Skin of body (tissue), 2 donors: Measurements from ENCODE around the gene MEIS1. TPM values are rescaled to one million over a fixed set of nuclear protein-coding genes. Genes with fewer than 3 reads are reported as not detected.

Experiments
- DNase-seq: peaks from one replicate; lab custom pipeline; 2025; lab: John Stamatoyannopoulos, UW
- total RNA-seq: library from RNA; depleted of rRNA; stranded (reverse); fragments of >200 nt; gene quantifications from one replicate; pipeline ENCODE4 v1.2.3, GENCODE V29; 2014

The MEIS1 gene
- total RNA-seq, 1 donor from 2014 or later = 28.4 TPM

GRCh38 chr2:66443979-66444861 is 9.3 kb downstream of the MEIS1 start:
- peak; percentile 38 for DNase-seq

GRCh38 chr2:66445076-66445924 is 10.4 kb downstream of the MEIS1 start:
- no peak for DNase-seq

GRCh38 chr2:66445925-66446871 is 11.3 kb downstream of the MEIS1 start:
- peak; percentile 57 for DNase-seq

- DNase-seq = no peak
These were observed 12.0 kb downstream of the MEIS1 start for GRCh38 chr2:66446941-66447340.

DNA sequence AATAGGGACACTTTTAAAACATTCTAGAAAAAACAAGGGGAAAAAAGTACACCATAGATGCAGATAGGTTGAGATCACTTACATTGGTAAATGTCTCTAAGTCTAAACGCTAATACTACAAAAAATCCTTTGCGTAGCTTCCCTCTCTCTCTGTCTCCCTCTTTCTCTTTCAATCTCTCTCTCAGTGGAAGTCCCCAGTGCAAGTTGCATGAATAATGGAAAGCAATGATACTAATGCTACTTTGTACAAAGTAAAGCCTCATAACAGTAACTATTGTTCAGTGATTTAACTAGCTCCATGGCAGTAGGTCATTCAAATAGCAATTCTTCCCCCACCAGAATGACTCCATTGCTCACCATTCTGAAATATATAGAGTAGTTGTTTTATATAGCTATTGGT is 12.8 kb downstream of the MEIS1 start:
- DNase-seq = no peak

- peak; percentile 24 for DNase-seq
These were observed 13.4 kb downstream of the MEIS1 start for GRCh38 chr2:66448136-66448991.

GRCh38 chr2:66452214-66452613 is 17.3 kb downstream of the MEIS1 start:
- DNase-seq = no peak

- no peak for DNase-seq
These were observed 18.0 kb downstream of the MEIS1 start for GRCh38 chr2:66452917-66453316.

DNA sequence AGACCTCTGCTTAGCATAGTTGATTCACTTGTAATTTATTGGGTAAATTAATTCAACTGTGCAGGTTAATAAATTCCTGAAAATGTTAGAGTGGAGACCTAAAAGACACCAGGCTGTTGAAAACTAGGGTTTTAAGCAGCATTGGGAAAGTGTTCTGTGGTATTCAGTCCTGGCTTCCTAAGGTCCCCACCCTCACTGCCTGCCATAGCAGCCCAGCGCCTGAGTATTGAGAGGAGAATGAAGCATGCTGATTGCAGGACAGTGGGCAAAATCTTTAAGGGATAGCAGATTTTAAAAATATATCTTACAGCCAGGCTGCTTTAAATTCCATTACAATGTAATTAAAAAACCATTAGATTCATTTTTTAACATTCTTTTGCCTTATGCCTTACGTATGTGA is 20.6 kb downstream of the MEIS1 start:
- DNase-seq = no peak

DNA sequence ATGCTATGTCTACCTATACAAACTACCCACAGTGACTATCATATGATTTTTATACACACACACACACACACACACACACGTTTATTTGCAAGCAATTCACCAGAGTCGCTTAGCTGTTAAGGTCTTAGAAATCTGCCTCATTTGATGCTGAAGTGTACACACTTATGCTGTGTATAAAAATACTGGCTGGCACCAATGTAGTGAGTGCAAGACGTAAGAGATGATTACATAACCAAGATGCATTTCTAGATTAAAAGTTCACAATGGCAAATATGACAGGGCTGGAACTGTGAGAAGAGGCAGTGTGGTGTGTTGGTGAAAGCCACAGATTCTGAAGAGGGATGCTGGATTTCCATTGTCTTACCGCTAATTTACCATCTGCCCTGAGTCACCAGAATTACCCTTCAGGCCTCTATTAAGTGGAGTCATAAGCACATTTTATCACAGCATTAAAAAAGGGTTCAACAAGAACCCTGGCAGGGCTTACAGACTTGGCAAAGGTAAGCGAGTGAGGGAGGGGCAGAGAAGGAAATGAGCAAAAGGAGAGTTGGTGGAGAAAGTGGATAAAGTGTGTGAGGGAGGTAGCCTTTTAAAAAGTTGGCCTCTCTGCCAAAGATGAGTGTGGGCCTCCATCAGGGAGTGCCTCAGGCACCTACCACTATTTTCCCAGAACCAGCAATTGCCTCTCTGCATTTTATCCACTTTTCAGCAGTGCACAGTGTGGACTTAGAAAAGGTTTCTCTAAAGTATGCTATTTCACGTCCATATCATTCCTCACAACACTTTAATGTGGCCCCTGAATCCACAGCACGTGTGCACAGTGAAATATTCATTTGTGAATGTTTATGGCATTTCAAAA is 21.5 kb downstream of the MEIS1 start:
- DNase-seq = no peak

DNA sequence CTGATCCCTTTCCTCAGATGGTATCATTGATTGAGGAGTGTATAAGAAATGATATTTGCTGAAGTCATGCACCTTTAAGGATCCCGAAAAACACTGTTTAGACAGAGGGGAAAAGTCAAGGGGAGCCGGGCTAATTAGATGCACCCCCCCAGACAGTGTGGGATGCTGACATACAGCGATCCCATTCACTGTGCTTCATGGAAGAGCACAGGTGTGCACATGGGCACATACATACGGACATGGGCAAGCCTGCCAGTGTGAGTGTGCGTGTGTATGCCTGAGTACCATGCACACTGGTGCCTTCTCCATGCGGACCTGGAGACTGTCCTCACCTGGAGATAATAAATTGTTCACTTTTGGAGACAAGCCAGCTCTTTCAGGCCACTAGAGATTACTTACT is 22.6 kb downstream of the MEIS1 start:
- no peak for DNase-seq

- DNase-seq = no peak
These were observed 25.1 kb downstream of the MEIS1 start for GRCh38 chr2:66460031-66460430.

DNA sequence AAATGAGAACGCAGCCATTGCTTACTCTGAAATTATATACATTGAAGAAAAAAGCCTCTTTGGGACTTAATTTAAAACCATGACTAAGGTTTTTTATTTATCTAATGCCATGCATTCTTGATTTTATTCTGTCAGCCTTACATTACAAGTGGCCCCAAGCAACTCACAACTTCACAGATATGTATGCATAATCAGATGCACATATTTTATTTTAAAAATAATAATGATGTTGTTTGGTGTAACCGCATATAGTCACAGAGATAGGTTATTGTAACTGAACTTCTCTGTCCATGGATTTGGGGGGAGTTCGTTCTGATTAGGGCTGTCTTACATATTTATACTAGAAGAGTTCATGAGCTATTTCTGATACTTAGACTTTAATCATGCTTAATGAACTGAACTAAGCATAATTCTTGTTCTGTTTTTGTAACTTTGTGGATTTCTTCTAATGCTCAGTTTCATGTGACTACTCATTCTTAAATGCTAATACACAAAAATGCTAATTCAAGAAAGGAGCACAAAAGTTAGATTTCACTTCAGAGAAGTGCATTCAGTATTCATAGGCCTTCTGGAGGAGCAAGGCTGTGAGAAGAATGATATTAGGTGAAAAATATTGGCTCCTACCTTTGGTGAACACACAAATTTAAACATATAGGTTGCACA is 26.2 kb downstream of the MEIS1 start:
- no peak for DNase-seq

GRCh38 chr2:66461664-66462500 is 27.0 kb downstream of the MEIS1 start:
- no peak for DNase-seq

DNA sequence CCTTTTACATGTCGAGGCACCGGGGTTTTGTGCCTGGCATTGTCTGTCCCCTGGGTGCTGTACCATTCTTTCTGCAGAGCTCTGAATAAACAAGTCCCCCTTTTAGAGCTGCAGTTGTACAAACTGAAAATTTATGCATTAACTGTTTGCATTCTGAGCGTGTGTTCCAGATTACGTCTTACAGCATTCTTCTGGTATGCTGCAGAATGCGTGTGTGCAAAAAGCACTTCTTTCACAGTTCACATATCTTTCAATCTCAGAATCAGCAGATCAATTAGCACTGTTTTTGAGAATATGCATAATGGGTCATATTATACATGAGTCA is 27.5 kb downstream of the MEIS1 start:
- no peak for DNase-seq

DNA sequence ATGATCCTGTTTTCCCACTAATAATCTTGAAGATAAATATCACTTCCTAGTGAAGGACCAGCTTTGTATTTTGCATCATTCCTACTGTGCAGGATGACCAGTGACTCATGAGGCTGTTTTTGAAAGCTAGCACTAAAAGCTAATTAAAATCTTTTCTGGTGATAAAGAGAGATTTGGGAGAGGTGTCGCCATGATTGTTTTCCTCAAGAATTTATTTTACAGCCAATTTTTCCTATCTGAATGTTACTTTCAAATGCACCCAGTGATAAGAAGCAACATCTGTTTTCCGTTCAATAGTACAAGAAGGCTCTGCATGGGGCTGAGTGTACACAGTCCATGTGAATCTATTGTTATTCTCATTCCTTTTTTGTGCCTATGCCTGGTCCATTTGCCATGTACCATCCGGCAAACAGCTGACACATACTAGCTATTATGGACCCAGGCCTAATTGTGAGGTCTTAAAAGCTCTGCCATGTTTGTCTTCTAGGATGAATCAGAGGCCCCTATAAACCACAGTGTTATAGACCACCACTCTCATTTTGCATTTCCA is 28.4 kb downstream of the MEIS1 start:
- no peak for DNase-seq

DNA sequence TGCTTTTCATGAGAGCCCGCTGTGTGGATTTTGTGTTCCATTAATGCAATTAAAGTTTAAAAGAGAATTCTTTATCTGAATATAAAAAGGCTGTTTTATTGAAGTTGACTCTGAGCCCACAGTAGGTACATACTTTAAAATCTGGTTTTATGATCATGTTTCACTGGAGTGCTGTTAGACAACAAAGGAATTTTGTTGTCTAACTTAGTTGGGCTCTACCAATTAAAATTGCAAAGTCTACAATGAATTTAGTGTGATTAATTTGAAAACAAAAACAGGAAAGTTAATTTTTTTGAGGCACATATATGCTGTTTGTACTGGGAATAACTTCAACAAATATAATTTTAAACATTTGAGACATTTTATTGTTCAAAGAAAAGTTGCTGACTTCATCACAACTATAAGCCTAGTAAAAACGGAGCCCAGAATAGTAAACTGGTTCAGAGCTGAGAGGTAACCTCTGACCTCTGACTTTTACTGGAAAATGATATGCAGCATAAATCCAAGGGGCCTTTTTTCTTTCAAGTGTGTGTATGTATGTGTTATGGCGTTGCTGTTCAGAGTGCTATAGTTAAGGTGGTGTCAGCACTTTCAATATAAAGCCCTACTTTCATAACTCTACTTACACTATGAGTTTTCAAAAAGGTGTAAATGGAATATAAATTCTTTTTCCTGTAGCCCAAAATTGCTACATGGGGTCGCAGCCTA is 30.2 kb downstream of the MEIS1 start:
- no peak for DNase-seq
